NOMO-1 (cell line): ENCODE measurements around the gene NR2F2.
A peak's percentile ranks its signal among the peaks of the same experiment; 100 is the strongest.

Experiments used
- DNase-seq, 2 experiments: peaks; one replicate each; lab custom pipeline; 2025; ENCODE audit not compliant: unreplicated experiment in 2 of 2; lab: John Stamatoyannopoulos, UW

Gene NR2F2

DNA sequence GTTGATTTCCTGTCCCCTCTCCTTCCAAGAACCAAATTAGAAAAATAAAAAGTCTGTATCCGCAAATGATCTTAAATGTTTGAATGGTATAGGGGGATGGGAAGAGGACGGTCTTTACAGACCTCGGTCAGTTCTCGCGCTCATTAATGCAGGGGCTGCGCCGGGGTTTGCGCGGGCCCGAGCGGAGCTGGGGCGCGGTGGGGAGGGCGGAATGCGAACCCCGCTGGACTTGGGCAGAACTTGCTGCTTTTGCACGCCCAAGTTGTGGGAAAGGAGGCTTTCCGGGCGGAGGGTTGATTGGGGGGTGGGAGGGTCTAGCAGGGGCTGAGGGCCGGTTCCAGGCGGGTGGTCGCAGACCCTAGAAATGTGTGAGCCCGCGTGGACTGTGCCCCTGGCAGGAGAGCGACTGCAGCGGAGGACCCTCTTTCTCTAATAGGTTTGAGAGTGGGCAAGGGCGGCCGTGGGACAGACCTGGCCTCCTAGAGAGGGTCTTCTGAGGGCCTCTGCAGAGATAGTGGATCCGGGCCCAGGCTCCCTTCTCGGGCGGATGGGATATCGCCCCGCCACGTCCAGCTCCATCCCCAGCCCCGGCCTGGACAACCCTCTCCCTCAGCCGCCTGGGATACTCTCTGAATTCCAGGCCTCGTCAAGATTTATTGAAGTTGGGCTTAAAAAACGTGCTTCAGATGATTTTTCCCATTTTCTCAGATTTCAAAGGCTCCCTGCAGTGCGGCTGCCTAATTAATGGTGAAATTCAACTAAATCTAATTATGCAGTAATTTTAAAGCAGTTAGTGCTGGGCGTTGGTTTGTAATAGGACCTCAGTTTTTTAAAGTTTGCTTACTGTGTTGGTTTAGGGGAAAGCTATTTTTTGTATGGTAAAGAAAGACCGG is 11.3 kb downstream of the NR2F2 start:
- DNase-seq, result no peak

DNA sequence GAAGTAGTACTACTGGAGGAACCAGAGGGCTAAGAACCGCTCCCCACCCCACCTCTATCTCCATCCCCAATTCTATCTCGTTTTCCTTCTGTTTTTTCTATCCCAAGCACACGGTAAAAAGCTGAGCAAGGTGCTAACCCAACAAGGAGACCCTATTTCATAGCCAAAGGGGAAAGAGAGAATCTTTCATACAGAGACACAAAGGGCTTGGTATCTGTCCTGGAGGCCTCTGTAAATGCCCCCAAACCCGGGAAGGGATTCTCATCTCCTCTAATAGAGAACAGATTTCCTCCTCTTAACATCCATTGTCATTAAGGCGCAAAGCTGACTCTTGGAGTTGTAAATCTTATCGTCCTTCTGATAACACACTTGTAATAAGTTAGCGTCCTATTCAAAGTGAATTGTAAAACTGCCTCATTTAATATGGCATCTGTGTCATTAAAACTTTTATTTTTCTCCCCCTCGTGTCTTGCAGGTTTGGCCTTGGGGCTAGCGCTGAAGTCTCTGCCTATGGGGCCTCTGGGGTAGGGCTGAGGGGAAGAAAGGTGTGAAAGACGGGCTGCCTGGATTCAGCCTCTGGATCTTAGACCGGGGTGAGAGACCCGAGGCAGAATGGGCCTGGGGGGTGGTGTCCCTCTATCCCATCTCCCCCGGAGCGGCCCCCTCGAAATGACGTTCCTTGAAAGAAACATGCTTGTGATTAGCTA is 12.1 kb downstream of the NR2F2 start:
- DNase-seq, result no peak

DNA sequence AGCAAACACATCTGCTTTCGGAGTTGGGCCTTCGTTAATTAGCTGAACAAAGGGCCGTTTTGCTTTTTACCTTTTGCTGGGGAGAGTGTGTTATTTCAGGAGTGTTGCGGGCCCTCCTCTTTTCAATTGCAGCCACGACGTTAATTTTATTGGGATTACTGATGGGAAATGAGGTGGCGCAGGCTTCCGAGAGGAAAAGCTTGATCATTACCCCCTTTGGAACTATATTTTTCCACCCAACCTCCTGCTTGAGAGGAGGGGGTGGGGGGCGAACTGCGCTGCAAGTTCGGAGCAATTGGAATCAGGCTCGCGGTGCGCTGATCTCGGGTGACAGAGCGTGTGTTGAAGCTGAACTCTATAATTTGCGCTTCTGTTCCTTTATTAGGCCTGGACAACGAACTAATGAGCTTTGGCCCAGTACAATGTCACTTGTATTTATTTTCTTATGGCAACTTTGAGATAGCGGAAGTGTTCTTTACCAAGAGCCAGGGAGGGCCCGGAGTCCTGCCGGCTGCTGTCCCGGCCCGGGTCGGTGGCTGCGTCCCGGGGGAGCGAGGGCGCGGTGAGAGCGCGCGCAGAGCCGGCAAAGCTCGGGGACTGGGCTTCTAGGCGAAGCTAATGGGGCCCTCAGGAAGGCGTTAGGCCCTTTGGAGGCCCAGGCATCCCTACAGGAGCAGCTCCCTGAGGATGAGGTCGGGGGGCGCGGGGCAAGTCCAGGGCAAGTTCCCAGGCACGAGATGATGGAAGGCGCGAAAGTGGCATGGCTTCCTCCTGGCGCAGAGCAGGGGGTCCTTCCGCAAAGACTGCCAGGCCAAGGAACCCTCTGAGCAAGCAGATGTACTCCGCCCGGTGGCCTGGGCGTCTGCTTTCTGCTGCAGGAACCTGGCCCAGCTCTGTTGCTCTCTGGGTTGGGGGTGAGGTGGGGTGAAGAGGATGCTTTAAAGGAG is 12.9 kb downstream of the NR2F2 start:
- DNase-seq, result no peak

DNA sequence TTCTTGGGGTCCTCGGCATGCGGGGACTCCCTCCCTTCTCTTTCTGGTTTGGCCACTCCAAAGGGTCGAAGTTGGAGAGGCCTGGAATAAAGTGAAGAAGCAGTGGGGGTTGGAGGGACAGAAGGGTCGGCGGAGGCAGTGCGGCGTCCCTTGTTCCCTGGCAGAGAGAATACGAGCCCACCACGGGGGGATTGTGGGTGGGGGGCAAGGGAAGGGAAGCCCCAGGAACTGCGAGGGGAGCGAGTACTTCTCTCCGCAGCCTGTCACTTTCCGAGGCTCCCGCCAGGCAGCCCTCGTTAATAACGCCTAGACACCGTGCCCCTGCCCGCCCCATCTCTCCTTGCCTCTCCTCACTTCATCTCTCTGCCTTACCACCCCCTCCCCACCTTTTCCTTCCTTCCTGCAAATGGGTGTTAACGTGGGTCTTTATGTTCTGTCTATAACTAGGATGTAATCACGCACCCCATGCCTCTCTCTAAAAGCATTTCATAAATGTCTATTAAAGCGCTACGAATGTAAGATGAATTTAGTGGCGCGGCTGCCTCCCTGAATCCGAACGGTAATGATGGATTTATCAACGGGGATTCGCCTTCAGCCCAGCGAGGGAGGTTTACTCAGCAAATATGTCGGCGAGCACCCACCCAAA is 13.7 kb downstream of the NR2F2 start:
- DNase-seq, result no peak

DNA sequence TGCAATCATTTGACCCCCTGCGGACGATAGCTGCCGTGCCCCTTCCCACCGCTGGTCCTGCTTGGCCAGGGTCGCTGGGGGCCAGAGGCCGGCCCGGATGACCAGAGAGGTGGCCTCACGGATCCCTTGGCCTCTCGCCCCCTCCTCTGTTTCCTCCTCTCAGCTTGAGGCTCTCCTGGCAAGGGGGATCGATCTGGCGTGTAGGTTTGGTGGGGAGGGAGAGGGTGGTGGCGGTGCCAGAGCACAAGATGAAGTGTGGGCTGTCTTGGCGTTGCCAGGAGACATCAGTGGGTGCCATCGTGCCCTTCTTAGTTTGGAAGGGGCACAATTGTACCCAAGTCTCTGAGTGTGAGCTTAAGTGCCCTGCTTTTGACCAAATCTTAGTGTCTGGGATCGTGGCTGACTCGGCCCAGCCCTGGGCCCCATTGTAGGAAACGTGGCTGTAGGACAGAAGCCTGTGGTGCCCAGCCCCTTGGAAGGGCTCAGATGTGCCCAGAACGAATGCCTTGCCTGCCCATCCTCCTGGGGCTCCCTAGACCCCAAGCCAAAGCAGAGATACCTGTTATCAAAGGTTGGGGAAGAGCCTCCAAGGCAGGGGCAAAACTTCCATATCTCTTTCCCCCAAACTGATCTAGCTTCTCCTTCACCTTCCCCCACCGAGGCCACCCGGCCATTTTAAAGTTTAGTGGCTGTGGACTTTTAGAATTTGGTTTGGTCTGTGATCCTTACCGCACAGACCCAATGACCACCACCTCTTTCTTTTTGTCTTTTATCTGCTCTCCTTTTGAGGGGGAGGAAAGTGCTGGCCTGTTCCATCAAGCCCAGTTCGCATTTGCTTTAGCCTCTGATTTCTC is 14.4 kb downstream of the NR2F2 start:
- DNase-seq, result no peak

DNA sequence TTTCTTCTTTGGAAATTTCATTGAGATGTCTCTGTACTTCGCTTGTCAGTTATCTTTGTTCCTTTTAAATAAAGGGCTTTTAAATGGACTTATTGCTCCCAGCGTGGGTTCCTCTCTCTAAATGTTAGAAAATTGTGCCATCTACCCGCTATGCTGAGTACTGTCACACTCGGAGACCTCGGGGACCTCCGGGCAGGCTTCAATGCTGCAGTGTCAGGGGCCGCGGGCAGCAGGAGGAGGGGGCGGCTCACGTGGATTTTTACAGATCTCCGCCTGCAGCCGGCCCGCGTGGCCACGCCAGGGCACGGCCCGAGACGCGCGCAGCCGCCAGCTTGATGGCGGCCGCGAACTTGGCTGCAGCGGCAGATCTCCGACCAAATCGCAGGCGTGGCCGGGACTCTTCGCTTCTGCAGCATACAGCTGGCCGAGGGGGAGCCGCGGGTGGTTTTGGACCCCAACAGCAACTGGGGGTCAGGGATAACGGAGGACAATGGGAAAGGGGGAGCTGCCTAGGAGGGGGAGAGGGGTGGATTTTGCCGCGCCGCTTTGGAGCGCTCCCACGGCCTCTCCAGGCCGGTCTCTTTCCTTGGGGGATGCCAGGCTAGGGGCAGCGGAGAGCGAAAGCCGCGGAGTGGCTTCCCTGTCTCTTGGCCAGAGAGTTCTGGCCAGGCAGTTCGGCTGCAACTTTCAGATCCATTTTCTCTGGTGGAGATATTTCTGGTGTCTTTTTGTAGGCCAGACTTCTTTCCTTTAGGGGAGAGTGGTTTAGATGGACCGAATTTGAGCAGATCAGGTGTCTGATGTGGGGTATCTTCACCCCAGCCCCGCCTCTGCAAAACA is 15.3 kb downstream of the NR2F2 start:
- DNase-seq, result peak; percentile 33 to 72

DNA sequence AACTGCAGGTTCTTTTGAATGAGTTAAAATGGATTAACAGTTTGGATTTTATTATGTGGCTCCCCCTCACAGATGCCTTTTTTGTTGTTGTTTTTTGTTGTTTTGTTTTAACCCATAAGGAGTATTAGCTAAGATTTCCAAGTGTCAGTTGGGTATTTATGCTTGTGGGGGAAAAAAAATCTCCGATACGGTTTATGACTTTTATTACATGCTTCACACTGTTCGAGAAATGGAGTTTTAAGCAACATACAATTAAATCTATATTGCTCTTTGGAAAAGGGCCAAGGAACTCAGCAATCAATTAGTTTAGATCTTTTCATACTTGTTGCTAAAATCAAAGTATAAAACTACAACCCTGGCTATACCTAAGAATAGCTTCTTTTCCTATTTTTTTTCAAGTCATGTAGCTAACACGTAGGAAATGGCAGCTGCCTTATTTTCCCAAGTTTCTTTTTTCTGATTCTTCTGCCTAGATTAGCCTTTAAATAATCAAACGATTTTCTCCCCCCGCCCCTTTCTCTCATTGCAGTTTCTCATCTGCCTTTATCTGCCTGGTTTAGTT is 16.0 kb downstream of the NR2F2 start:
- no peak for DNase-seq

DNA sequence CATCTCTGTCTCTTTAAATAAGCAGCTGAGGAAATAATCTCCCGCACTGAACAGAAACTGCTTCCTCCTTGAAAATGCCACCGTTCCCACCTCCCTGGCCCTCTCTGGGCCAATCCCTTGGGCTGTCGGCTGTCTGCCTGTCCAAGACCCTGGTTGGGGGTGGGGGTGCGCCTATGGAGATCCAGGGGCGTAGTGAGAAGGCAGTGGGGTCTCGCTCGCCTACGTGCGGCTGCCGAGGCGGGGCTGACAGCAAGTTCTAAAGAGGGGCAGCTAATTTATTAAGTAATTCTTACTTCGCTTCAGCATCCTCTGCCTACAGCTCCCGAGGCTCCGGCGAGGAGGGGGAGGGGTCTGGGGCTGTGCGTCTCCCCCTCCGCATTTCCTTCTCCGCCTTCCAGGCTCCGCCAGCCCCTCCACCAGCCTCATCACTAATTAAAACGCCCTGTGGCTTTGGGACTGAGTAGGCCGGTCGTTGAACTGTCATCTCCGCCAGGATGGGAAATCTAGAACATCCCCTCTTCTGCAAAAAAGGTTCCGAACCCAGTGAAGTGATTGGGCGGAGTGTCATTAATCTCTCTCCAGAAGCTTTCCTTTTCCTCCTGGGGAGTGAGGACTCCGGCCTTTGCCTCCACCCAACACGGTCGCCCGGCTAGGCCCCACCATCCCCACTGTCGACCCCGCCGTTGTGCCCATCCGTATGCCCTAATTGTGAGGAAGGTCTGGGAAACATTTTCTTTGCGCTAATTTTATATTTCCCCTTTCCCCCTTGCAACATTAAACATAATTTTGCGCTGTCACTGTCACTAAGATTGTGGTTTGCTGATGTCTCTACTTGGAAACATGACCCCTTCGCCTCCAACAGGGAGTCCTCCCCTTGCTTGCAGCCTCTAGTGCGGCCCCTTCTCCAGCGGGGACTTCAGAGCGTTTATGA is 16.9 kb downstream of the NR2F2 start:
- DNase-seq, result peak; percentile 63 to 67

DNA sequence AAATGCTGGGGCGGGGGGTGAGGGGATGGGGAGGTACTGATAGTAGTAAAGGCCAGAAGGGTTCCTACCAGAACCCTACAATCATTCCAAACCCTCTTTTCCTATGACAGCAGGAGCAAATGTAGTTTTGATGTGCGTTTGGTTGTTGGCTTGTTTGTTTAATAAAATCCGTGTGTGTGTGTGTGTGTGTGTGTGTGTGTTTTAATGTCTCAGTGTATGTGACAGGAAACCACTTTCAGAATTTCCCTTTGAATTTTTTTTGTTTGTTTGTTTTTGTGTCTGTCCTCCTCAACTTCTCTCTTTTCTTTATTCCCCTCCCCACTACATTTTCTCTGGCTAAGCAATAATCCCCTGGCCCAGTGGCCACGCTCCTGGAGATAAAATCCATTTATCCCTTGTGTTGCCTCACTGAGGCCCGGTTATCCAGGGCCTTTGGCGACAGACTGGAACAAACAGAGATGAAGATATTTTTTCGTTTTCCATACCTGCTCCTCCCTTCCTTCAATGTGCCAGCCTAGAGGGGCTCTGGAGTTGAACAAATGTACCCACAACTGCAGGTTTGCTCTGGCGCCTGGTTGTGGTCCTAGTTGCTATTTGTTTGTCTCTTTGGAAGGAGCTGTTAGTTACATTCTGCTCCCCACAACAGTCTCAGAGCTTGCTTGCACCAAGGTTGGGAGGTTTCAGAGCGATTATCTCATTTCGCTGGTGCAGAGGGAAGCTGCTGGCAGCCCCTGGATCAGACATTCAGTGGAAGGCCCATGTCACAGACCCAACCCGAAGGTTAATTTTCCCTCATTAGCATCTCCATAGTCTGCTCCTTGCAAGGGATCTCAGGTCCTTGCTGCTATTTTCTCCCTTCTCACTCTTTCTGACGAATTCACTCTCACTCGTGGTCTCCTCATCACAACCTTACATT is 17.9 kb downstream of the NR2F2 start:
- no peak for DNase-seq

DNA sequence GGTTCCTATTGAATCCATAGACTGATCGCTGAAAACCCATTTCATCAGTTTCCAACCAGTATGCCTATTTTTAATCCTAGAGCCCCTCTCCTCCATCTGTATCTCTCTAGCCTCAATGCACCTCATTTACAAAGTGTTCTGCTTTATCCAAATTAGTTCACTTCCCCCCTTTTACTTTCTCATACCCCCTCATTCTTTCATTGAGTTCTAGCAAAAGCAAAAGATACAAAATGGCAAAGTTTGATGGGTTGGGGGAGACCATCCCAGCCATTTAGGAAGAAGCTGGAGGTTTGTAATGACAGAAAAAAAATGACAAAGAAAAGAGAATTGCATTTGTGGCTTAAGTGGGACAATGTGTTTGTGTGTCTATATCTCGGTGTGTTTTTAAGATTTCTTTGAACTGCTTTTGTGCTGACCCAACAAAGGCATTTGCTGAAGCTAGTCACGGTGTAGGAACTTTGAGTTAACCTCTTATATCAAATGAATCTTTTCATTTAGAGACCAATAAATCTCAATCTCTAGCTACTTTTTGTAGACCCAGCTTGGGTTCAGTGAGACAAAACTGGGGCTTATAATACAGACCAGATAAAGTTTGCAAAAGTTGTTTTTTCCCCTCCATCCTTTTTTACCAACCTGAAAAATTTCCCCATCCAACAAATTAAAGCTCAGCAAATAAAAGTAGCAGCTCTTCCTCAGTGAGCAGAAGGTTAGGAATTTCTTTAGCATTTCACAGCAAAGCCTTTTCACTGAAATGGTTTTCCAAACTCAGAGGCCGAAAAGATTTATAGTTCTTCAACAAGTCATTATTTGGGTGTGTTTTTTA is 18.7 kb downstream of the NR2F2 start:
- DNase-seq, result no peak

DNA sequence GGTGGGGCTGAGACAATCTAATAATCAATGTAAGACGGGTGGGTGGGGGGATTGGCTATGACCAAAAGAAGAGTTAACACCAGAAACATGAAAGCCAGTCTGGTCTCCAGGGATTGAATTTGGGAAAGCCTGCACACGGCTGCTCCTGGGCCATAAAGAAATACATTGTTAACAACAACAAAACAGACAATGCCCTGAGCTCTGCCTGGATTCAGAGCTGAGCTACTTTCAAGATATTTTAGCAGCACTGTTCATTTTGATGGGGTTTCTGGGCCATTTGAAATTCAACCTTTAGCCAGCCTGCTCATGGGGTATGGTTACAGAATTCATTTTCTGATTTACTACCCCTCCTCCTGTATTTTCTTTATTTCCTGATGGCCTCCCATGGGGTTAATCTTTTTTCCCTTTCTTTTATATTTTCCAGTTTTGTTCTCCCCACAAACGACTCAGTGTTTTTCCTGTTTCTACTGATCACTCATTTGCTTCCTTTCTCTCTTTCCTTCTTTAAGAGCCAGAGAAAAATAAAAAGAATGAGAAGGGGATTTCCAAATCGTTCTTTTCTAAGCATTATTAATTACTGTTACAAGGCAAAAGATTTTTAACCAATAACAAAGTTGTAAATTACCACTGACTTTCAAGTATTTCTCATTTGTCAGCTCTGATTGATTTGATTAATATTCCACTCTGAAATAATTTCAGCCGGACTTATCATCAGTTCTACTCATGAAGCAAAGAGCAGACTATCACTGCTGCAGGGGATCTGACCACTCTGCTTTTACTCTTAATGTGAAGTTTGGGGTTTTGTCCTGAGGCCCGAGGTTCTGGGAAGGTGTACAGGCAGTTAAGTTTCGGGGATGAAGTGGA is 19.6 kb downstream of the NR2F2 start:
- no peak for DNase-seq

DNA sequence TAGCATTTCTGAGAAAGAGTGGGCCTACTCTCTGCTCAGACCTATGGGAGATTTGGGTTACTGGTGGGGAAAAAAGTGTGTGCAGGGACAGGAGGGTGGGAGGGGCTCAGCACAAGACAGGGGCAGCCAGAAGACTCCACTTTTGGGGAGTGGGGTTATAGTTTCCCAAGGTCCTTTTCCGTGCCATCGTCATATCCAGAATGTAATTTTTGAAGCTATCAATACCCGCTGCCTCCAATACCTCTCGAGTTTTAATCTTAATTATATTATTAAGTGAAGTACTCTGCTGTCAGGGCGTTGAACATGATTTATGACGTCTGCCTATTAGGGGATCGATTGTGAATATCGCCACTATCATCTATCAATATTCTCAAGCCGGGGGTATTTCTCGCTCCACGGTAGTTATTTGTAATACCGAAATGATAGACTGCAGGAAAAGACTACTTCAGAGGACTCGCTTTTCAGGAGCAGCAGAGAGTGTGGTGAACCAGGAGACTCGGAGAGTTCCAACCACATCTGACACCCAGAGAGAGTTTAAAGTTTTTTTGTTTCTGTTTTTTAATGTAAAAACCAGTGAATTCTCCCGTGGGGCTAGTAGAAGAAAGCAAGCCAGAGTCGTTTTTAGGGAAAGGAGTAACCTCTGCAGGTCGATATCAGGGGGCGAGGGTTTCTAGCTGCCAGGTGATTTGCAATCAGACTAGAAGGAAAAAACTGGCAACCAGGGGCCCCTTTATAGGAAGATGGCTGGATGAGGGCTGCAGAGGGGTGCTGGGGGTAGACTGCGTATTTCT is 20.6 kb downstream of the NR2F2 start:
- DNase-seq, result no peak

DNA sequence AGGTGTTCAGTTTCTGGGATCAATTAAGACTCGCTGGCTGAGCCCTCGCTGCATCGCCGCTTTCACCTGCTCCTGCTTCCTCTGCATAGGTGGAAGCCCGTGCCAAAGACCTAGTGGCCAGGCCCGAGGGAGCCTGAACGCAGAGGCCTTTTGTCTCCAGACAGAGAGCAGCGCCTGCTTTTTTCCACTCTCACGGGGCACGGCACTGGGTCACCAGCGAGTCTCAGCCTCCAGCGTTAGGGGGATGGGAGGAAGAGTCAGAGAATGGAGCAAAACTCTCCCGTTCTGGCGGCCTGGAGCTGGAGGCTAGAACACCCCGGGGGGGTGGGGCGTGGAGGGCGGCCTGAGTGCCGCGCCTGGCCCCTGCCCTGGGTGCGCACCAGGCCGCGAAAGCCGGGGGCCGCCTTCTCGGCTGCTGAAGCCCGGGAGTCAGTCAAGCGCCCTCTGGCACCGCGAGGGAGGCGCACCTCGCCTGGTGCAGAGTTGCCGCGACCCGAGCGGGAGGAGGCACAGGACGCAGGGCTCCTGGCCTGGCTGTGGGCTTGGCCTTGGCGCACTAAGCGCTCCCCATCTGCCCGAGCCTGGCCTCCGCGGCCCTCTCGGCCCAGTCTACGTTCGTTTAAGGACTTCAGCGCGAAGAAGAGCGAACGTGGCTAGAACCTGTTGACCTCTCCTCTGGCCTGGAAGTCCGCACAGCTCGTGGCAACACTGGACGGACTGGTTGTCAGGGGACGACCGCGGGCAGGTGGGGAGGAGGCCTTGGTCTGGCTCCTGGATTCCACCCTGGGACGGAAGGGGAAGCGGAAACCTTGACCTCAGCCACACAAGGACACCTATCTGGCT is 21.5 kb downstream of the NR2F2 start:
- DNase-seq, result no peak
